ENCODE results near the gene GRIN2C. TPM values are rescaled to one million over a fixed set of nuclear protein-coding genes. Genes with fewer than 3 reads are reported as not detected.

Gene GRIN2C
- total RNA-seq, 2 experiments from 2014 or later = not detected

GRCh38 chr17:74815067-74815466 lies 44.6 kb downstream of the GRIN2C start:
- H3K4me3 Mint-ChIP-seq = no peak overlapping the region
- H3K36me3 Mint-ChIP-seq (ENCODE audit: low read depth) = peaks cover 14% of the 10 kb centered on the region
- no peaks in the 10 kb centered on the region for H3K4me1 Mint-ChIP-seq (ENCODE audit: low read depth)
- ATAC-seq = no peak
- TF ChIP-seq CTCF (IDR thresholded peaks at IDR 0.05) = no peak
- H3K27me3 Mint-ChIP-seq = no peaks in the 10 kb centered on the region
- ChIA-PET CTCF (interaction anchor here (2.0 kb wide), 1 partner anchor 24 kb away, joined by 6 read pairs; no protein-coding TSS in a partner anchor), POLR2A (no interaction called here)
- DNase-seq = no peak
- no peak overlapping the region for H3K27ac Mint-ChIP-seq
- no peaks in the 10 kb centered on the region for H3K9me3 Mint-ChIP-seq
- intact Hi-C loops (cut with micrococcal nuclease) = no loop called here

GRCh38 chr17:74814453-74814852 lies 45.2 kb downstream of the GRIN2C start:
- H3K4me1 Mint-ChIP-seq (ENCODE audit: low read depth) = no peaks in the 10 kb centered on the region
- intact Hi-C loops (cut with micrococcal nuclease) = no loop called here
- H3K36me3 Mint-ChIP-seq (ENCODE audit: low read depth) = peaks cover 14% of the 10 kb centered on the region

GRCh38 chr17:74812109-74813009 lies 47.3 kb downstream of the GRIN2C start:
- no peak for TF ChIP-seq CTCF (IDR thresholded peaks at IDR 0.05)
- Mint-ChIP-seq H3K9me3 (no peaks in the 10 kb centered on the region), H3K36me3 (ENCODE audit: low read depth) (peaks cover 12% of the 10 kb centered on the region), H3K27ac (no peak overlapping the region), H3K4me3 (no peak overlapping the region), H3K27me3 (no peaks in the 10 kb centered on the region), H3K4me1 (ENCODE audit: low read depth) (no peaks in the 10 kb centered on the region)
- DNase-seq = no peak
- no peak for ATAC-seq
- intact Hi-C loops (cut with micrococcal nuclease) = no loop called here
- CTCF ChIA-PET = no interaction called here
- POLR2A ChIA-PET = no interaction called here

More at GRCh38 chr17:74814453-74814852, 45.2 kb downstream of the GRIN2C start:
- ATAC-seq (no peak), DNase-seq (peak; percentile 12)
- no peaks in the 10 kb centered on the region for H3K9me3 Mint-ChIP-seq
- ChIA-PET CTCF (interaction anchor here (1.2 kb wide), 1 partner anchor 23 kb away, joined by 4 read pairs; no protein-coding TSS in a partner anchor), POLR2A (no interaction called here)
- TF ChIP-seq CTCF (IDR thresholded peaks at IDR 0.05) = no peak
- no peaks in the 10 kb centered on the region for H3K27me3 Mint-ChIP-seq
- no peak overlapping the region for H3K27ac Mint-ChIP-seq
- no peak overlapping the region for H3K4me3 Mint-ChIP-seq

- Mint-ChIP-seq H3K4me3 (no peak overlapping the region), H3K27ac (no peak overlapping the region), H3K27me3 (no peaks in the 10 kb centered on the region), H3K36me3 (ENCODE audit: low read depth) (peaks cover 7% of the 10 kb centered on the region), H3K4me1 (ENCODE audit: low read depth) (no peaks in the 10 kb centered on the region), H3K9me3 (no peaks in the 10 kb centered on the region)
- POLR2A ChIA-PET = no interaction called here
- no peak for TF ChIP-seq CTCF (IDR thresholded peaks at IDR 0.05)
- intact Hi-C loops (cut with micrococcal nuclease) = no loop called here
- DNase-seq (no peak), ATAC-seq (no peak)
- CTCF ChIA-PET = interaction anchor here (1.2 to 4.2 kb wide), 3 partner anchors 14 to 51 kb away, joined by 3 to 28 read pairs (median 3); no protein-coding TSS in a partner anchor
Observed at GRCh38 chr17:74810699-74811485, 48.8 kb downstream of the GRIN2C start.

Data from activated CD8-positive, alpha-beta T cell treated with anti-CD3 and anti-CD28 coated beads for 36 hours (primary cell).